Thyroid gland (tissue), 4 donors: ENCODE results near the gene DAPK3. TPM values are rescaled to one million over a fixed set of nuclear protein-coding genes. Genes with fewer than 3 reads are reported as not detected.

Experiments used
- DNase-seq, 2 donors: peaks; one replicate each; pipeline ENCODE4 v3.0.0-alpha.2; 2019
- H3K27ac ChIP-seq, 3 donors: fragments of 200-600 bp; sonication (generic); 1 replicate in 2 of 3; 2 replicates in 1 of 3; pipeline ENCODE4 v1.5.1; 2016 to 2019; ENCODE audit warnings: mild to moderate bottlenecking in 1 of 3, moderate library complexity in 1 of 3
- H3K27me3 ChIP-seq: fragments of 200-600 bp; sonication (generic); one replicate; pipeline ENCODE4 v1.5.1; 2019
- H3K36me3 ChIP-seq, 2 donors: fragments of 200-600 bp; sonication (generic); one replicate each; pipeline ENCODE4 v1.5.1; 2016 to 2019
- H3K4me1 ChIP-seq, 2 donors: fragments of 200-600 bp; sonication (generic); one replicate each; pipeline ENCODE4 v1.5.1; 2017 to 2019
- H3K4me3 ChIP-seq, 3 donors: fragments of 200-600 bp; sonication (generic); replicated peaks in 1 of 3; 1 replicate in 2 of 3; 2 replicates in 1 of 3; pipeline ENCODE4 v1.5.1; 2016; ENCODE audit warnings: mild to moderate bottlenecking in 1 of 3
- H3K9me3 ChIP-seq: fragments of 200-600 bp; sonication (generic); one replicate; pipeline ENCODE4 v1.5.1; 2017
- POLR2A ChIP-seq, 2 donors: fragments of 450-650 bp; IDR thresholded peaks; one replicate each; pipeline ENCODE4 v1.6.1; 2017; ENCODE audit warnings: antibody characterized with exemption in 2 of 2, mild to moderate bottlenecking in 2 of 2, moderate library complexity in 1 of 2
- WGBS, 2 donors: methylation state at CpG; one replicate each; pipeline ENCODE4 v1.1.5; 2017; 5-methylcytosine and 5-hydroxymethylcytosine counted together
- intact Hi-C: fragments of 100-400 bp; cut with DNase I; formaldehyde crosslinking; loops from one replicate; pipeline ENCODE4 v1.15.1; 2023
- total RNA-seq, 4 donors: library from RNA; depleted of rRNA; stranded (reverse); fragments of >200 nt; gene quantifications; one replicate each; pipeline ENCODE4 v1.2.3, GENCODE V29; 2016
- TF ChIP-seq, protein P1 (sequence below), 6 experiments: fragments of 200-600 bp in 3 of 6; fragments of 450-650 bp in 3 of 6; sonication (generic) in 3 of 6; IDR thresholded peaks; one replicate each; pipeline ENCODE4 v1.5.1; 2016 to 2019; ENCODE audit warnings: antibody characterized with exemption in 6 of 6, mild to moderate bottlenecking in 2 of 6, inconsistent platforms in 1 of 6, moderate library complexity in 1 of 6

DAPK3 gene
- total RNA-seq, 4 donors from 2014 or later, result 29.6 to 61.7 (median 40.3) TPM

DNA sequence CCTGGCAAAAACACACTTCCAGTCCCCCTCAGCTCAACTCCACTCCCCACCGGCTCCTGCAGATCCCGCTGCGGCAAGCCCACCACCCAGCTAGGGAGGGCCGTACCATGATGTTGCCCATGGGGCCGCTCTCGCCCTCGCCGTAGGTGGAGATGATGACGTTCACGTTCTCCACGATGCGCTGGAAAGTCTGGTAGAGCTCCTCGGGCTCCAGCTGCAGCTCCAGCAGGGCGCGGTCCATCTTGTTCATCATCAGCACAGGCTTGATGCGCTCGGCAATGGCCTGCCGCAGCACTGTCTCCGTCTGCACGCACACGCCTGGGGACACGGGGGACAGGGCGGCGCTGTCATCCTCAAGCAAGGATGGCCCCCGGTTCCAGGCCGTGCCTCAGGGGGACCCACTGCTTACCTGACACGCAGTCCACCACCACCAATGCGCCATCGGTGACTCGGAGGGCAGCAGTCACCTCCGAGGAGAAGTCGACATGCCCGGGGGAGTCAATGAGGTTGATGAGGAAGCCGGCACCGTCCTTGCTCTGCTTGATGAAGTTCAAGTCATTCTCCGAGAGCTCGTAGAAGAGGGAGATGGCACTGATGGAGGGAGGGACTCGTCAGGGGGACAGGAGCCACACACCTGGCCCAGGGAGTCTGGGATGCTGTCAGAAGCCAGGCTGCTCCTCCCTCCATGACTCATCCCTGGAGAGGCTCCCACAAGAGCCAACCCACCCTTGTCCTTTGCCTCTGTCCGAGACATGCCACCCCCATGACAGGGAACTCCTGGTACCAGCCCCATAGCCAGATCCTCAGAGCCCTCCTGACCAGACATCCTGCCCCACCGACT lies 12.0 kb upstream of the DAPK3 start:
- no peak for DNase-seq
- no peak for TF ChIP-seq POLR2A (IDR thresholded peaks at IDR 0.05)
- TF ChIP-seq, protein P1, sequence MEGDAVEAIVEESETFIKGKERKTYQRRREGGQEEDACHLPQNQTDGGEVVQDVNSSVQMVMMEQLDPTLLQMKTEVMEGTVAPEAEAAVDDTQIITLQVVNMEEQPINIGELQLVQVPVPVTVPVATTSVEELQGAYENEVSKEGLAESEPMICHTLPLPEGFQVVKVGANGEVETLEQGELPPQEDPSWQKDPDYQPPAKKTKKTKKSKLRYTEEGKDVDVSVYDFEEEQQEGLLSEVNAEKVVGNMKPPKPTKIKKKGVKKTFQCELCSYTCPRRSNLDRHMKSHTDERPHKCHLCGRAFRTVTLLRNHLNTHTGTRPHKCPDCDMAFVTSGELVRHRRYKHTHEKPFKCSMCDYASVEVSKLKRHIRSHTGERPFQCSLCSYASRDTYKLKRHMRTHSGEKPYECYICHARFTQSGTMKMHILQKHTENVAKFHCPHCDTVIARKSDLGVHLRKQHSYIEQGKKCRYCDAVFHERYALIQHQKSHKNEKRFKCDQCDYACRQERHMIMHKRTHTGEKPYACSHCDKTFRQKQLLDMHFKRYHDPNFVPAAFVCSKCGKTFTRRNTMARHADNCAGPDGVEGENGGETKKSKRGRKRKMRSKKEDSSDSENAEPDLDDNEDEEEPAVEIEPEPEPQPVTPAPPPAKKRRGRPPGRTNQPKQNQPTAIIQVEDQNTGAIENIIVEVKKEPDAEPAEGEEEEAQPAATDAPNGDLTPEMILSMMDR (IDR thresholded peaks at IDR 0.05), result no peak
- intact Hi-C loops, result loop anchor here (10.0 kb wide), 1 partner anchor 202 kb away; the partner anchor contains the start of genes ANKRD24 and SIRT6
- H3K27me3 ChIP-seq, result no peaks in the 10 kb centered on the region
- no peak overlapping the region for H3K4me3 ChIP-seq
- 93 to 94% methylated on average over 17 to 39 of the region's 40 CpGs for WGBS, 2 donors
- H3K9me3 ChIP-seq, result no peaks in the 10 kb centered on the region
- peaks cover 62 to 63% of the 10 kb centered on the region in 2 donors for H3K36me3 ChIP-seq
- peaks cover 24 to 36% of the 10 kb centered on the region in 2 donors for H3K4me1 ChIP-seq
- H3K27ac ChIP-seq, result peak overlapping the region in 1 of 3 donors; percentile 98

DNA sequence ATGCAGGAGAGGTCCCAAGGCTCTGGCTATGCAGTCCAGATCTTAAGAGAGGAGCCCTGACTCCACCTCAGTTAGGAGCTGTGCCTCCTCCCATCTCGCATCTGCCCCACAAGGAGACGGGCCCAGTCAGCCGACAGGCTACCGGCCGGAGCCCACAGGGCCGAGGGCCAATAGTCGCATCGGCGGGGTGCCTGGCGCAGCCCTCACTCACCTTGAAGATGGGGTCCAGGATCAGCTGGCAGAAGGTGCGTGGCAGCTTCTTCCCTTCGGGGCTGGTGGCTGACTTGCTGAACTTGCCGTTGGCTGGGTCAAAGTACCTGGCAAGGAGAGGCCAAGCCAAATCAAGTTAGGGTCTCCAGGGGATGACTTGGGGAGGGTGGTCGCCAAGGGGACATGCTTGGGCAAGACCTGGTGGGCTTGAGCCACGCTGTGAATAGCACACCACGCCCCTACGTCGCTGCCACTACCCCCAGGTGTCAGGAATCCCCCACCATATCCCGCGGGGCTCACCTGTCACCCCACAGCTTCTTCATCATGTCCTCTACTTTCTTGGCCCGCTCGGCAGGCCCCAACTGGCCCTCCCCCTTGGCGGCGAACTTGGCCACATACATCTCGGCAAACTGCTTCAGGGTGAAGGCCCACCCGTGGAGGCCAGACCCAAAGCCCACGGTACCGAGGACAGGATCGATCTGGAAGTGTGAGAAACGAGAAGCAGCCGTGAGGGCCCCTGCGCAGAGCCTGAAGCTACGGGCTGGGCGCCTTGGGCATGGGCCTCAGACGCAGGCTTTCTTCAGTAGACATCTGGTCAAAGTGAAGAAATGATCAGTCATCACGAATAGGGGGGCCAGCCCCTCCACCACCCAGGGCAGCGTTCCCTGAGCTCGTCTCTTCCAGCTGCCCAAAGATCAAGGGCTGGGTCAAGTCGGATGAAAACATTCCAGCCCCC lies 11.1 kb upstream of the DAPK3 start:
- 92 to 93% methylated on average over 35 to 38 of the region's 39 CpGs for WGBS, 2 donors
- Histone ChIP-seq H3K27me3 (no peaks in the 10 kb centered on the region), H3K27ac (no peak overlapping the region)

DNA sequence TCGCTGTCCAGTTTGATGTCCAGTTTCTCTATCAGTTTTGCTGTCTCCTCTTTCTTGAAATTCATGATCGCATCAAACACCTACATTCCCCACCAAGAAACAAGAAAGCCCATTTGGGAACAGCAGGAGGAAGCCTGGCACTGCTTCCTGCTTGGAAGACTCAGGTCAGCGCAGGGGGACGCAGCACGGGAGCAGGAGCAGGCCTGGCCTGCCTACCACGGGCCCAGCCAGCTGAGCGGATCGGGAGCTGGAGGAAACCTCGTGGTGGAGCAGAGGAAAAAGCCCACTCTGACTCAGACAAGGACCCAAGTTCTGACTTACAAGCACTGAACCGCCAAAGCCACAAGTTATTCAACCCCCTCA lies 10.5 kb upstream of the DAPK3 start:
- Histone ChIP-seq H3K36me3 (peaks cover 78 to 79% of the 10 kb centered on the region in 2 donors), H3K4me1 (peaks cover 18 to 22% of the 10 kb centered on the region in 2 donors), H3K27me3 (no peaks in the 10 kb centered on the region), H3K4me3 (no peak overlapping the region), H3K27ac (no peak overlapping the region), H3K9me3 (no peaks in the 10 kb centered on the region)
- 90 to 97% methylated on average over 10 of the region's 10 CpGs for WGBS, 2 donors
- intact Hi-C loops, result loop anchor here (10.0 kb wide), 1 partner anchor 203 kb away; the partner anchor contains the start of genes ANKRD24 and SIRT6
- TF ChIP-seq POLR2A (IDR thresholded peaks at IDR 0.05), result no peak
- TF ChIP-seq, protein P1 (IDR thresholded peaks at IDR 0.05), result no peak
- no peak for DNase-seq

More for the DNA sequence above, 11.1 kb upstream of the DAPK3 start:
- no peak for TF ChIP-seq POLR2A (IDR thresholded peaks at IDR 0.05)
- TF ChIP-seq, protein P1 (IDR thresholded peaks at IDR 0.05), result no peak
- intact Hi-C loops, result loop anchor here (10.0 kb wide), 1 partner anchor 203 kb away; the partner anchor contains the start of genes ANKRD24 and SIRT6
- Histone ChIP-seq H3K4me1 (peaks cover 24 to 29% of the 10 kb centered on the region in 2 donors), H3K4me3 (no peak overlapping the region), H3K36me3 (peaks cover 71 to 72% of the 10 kb centered on the region in 2 donors), H3K9me3 (no peaks in the 10 kb centered on the region)
- DNase-seq, result no peak

DNA sequence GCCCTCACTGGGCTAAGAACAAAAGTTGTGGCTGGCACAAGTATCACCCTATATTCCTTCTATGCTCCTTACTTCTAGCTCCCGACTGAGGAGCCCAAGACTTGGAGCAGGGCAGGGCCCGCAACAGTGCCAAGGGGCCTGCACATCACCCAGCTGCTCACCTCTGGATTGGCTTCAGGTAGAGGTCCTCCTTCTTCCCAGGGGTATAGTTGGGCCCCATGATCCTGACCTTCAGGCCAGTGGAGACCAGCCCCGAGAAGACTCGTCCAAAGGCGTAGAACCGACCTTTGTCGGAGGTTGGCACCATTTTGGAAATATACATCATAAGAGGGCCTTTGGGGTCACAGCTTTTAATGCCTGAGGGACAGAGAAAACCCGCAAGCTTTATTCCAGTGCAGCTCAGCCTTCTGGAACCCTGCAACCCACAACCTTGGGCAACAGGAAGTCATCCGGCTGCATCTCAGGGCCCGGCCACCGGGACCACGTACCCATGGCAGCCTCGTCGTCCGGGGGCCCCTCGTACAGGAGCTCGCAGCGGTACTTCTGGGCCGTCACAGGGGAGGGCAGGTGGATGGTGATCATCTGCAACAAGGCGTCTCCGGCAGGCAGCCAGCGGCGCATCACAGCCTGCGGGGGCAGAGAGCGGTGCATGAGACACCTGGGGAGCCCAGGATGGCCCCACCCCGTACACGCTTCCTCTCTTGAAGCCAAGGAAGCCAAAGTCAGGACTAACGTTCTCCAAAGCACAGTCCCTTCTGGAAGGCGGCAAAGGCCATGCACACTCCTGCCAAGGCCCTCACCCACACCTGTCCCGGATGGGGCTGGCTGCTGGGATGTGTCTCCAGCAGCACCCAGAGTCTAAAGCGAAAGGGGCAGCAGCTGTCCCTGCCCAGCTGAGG lies 9.7 kb upstream of the DAPK3 start:
- no peak for DNase-seq
- no peaks in the 10 kb centered on the region for H3K27me3 ChIP-seq
- peaks cover 11 to 15% of the 10 kb centered on the region in 2 donors for H3K4me1 ChIP-seq
- WGBS, 2 donors, result 92 to 98% methylated on average over 5 to 18 of the region's 31 CpGs
- no peak overlapping the region for H3K4me3 ChIP-seq
- H3K9me3 ChIP-seq, result no peaks in the 10 kb centered on the region
- H3K27ac ChIP-seq, result no peak overlapping the region
- TF ChIP-seq POLR2A (IDR thresholded peaks at IDR 0.05), result no peak
- TF ChIP-seq, protein P1 (IDR thresholded peaks at IDR 0.05), result no peak
- intact Hi-C loops, result loop anchor here (10.0 kb wide), 1 partner anchor 204 kb away; the partner anchor contains the start of genes ANKRD24 and SIRT6
- H3K36me3 ChIP-seq, result peaks cover 85 to 86% of the 10 kb centered on the region in 2 donors
